H4 (cell line): ENCODE measurements around the gene TXNRD1. TPM values are rescaled to one million over a fixed set of nuclear protein-coding genes. Genes with fewer than 3 reads are reported as not detected.
A peak's percentile ranks its signal among the peaks of the same experiment; 100 is the strongest.
"Not testable (repeated sequence)": the region's sequence is repeated elsewhere in the genome, so short reads cannot be mapped to it uniquely, and the experiment has no call there.

Experiments used
- DNase-seq: peaks from one replicate; pipeline ENCODE4 v3.0.0-alpha.2; 2015; ENCODE audit warnings: low spot score
- total RNA-seq: library from RNA; depleted of rRNA; stranded (reverse); fragments of >200 nt; shearing (Covaris generic); gene quantifications from 2 replicates; pipeline ENCODE4 v1.2.3, GENCODE V29; 2014; rRNA removed

TXNRD1 gene
- total RNA-seq, 1 experiment from 2014 or later = 701 TPM

DNA sequence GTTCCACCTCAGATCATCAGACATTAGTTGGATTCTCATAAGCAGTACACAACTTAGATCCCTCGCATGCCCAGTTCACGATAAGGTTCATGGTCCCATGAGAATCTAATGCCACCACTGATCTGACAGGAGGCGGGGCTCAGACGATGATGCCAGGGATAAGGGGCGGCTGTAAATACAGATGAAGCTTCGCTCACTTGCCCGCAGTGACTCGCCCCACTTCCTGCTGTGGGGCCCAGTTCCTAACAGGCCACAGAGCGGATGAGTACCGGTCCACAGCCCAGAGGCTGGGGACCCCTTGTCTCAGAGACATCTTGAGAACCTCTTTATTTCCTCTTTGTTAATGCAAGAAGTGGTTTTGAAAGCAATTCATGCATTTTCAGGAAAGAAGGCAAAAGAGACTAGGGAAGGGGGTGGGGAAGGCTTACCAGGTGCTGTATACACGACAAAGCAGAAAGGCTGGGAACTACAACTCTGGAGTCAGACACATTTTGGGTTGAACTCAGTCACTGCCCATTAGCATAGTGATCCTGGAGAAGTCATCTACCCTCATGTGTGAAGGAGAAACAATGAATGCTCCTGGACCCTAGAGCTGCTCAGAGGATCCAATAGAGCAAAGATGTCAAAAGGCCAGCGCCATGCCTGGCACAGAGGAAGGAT lies 156.6 kb downstream of the TXNRD1 start:
- DNase-seq = no peak

GRCh38 chr12:104372721-104373335 lies 157.2 kb downstream of the TXNRD1 start:
- no peak for DNase-seq

- DNase-seq = no peak
Measured at GRCh38 chr12:104374071-104374470, 158.5 kb downstream of the TXNRD1 start.

DNA sequence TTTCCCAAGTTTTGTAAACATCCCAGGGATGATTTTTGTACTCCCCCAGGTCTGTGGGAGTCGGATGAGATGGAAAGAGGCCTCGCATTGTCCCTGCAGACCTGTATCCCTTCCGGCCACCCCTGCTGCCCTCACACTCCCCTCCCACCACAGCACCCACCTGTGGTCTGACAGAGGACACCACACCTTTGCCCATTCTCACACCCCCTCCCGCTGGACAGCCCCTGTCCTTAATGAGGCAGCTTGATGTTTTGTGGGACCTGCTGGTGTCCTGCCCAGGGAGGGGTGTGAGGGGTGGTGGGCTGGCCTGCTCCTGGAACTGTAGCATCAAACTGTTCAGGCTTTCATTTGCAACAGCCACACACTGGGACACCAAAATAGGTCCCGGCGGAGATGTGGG lies 159.2 kb downstream of the TXNRD1 start:
- DNase-seq = no peak

- DNase-seq = no peak
Measured at GRCh38 chr12:104375775-104376174, 160.2 kb downstream of the TXNRD1 start.

DNA sequence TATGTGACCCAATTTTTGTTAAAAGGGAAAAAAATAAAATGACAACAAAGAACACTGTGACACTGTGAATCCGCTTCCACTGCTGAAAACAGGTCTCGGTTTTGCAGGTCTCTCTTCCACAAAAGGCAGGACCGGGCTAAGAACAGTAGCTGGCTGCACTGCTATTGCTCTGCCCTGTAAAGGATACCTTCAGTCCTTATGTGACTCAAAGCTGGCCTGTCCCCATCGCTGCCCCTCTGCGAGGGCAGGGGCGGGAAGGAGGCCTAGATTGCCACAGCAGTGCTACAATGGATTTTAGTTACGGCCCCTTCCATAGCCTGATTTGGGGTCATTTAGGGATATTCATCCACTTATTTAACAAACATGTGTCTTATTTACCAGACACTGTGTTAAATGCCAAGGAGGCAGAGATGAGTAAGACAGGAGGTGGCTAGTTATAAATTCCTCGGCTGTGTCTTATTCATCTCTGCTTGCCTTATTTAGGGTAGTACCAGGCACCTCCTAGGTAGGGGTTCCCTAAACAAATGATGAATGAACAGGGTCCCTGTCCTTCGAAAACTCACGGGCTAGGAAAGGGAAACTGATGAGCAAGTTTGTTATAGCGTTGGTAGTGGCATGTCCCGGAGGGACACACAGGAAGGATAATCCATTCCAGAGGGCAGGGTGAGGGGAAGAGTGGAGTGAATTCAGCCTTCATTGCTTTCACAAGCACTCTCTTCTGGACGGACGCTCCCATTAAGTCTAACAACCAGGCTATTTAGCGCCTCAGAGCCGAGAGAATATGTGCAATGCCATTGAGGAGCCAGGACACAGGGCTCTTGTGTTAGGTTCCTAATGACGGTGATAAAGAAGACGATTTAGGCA lies 161.3 kb downstream of the TXNRD1 start:
- DNase-seq = no peak

GRCh38 chr12:104377514-104377812 lies 161.9 kb downstream of the TXNRD1 start:
- no peak for DNase-seq

DNA sequence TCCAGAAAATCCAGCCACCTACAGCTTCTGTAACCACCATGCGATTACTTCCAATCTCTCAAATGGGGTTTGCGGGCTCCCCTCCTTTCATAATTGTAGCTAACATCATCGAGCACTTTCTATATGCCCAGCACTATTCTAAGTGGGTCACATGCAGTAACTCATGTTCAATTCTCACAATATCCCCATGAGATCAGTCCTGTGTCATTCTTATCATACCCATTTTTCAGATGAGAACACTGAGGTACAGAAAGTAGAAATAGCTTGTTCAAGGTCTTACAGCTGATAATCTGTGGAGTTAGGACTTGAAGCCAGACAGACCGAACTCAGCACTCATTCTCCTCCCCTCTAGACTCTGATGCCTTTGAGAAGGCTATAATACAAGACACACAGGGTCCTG lies 162.8 kb downstream of the TXNRD1 start:
- DNase-seq = no peak

DNA sequence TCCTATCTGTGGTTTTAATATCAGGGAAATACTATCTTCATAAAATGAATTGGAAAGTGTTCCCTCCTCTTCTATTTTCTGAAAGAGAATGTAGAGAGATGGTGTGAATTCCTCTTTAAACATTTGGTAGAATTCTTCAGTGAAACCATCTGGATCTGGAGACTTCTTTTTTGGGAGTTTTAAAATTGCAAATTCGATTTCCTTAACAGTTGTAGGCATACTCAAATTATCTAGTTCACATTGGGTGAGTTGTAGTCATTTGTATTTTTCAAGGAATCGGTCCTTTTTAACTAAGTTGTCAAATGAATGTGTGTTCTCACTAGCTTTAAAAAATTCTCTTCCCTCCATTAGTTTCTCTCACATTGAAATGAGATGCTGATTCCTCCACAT lies 165.8 kb downstream of the TXNRD1 start:
- DNase-seq = no peak

DNA sequence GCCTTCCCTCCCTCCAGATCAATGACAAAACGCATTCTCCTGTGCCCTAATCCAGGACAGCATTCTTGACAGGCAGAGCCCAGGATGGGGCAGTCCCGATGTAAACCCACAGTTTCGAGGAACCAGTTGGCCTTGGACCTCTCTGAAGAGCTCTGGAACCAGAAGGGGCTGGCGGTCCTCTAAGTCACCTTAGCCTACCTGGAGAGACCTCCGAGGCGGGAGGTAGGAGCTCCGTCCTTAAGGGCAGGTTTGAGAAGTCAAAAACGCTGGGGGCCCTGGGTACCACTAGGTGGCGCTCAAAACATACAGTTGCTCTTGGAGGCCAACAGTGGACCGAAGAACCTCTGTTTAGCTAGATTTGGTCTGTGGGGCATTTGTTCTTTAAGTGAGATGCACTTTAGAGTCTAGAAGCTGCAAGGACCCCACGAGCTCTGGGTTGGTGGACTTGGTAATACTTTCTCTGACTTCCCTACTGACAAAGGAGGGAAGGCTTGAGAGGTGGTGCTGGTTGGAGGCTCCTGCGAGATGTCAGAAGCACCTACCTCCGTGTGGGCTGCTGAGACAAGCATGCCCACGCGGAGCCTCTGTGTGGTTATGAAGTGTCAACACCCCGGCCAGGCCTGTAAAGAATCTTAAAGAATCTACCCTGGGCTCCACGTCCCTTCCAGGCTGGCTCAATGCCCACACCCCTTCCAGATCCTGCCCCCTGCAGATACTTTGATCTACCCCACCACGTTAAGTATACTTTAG lies 166.3 kb downstream of the TXNRD1 start:
- DNase-seq = peak; percentile 60

- no peak for DNase-seq
Measured at GRCh38 chr12:104384141-104384880, 168.7 kb downstream of the TXNRD1 start.

DNA sequence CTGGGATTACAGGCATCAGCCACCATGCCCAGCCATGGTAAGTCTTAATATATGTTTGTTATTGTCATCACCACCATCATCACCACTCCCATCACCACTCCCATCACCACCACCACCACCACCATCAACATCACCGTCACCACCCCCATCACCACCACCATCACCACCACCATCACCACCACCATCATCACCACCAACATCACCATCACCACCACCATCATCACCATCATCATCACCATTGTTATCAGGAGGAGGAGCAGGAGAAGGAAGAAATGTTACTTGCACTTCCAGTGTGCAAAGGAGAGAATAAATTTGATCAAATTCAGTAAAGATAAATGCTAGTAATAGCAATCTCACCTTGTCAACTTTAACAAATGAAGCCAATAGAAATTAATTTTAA lies 169.9 kb downstream of the TXNRD1 start:
- no peak for DNase-seq

DNA sequence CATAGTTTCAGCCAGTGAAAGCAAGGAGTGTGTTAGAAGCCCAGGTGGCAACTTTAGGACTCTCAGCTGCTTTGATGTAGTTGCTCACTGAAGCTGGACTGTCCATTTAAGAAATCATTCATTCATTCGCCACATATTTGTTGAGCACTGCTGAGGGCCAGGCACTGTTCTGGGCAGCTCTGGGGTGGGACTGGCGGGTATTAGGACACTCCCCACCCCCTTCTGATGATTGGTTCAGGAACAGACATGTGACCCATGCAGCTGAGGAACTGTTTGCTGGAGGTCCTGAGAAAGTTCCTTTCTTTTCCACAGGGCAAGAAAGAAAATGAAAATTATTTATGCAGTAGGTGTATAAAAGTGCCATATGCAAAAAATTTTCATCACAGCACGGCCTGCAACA lies 170.9 kb downstream of the TXNRD1 start:
- DNase-seq = no peak

DNA sequence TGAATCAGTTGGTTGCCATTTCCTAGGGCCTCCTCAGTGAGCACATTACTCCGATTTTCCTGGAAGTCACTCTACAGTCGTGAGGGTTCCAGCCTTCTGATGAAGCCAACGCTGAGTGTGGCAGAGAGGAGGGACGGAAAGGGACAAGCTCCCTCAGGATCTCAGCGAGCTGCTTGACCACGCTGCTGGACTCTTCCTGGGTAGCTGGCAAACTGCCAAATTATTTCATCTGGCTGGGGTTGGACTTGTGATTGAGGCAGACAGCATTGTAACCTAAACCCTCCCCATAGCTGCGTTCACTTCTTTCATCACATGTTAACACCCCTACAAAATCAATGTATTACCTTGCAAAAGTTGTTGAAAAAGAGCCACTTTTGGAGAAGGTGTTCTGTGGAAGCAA lies 171.6 kb downstream of the TXNRD1 start:
- DNase-seq = no peak

DNA sequence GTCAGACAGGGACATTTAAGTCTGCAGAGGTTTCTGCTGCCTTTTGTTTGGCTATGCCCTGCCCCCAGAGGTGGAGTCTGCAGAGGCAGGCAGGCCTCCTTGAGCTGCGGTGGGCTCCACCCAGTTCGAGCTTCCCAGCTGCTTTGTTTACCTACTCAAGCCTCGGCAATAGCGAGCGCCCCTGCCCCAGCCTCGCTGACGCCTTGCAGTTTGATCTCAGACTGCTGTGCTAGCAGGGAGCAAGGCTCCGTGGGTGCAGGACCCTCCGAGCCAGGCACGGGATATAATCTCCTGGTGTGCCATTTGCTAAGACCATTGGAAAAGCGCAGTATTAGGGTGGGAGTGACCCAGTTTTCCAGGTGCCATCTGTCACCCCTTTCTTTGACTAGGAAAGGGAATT lies 178.5 kb downstream of the TXNRD1 start:
- not testable (repeated sequence) for DNase-seq

Other genes with a start within 250 kb of the TXNRD1 start
- 34.2 and 39.0 TPM in 2 replicates for gene TDG, start 249.9 kb upstream of the TXNRD1 start, total RNA-seq
- 25.3 and 39.7 TPM in 2 replicates for gene GLT8D2, start 165.6 kb upstream of the TXNRD1 start, total RNA-seq
- 6.7 and 7.1 TPM in 2 replicates for gene HCFC2, start 151.2 kb upstream of the TXNRD1 start, total RNA-seq
- 25.8 and 27.2 TPM in 2 replicates for gene NFYB, start 77.6 kb upstream of the TXNRD1 start, total RNA-seq
- gene EID3, start 88.0 kb downstream of the TXNRD1 start, total RNA-seq = 0.66 and 1.2 TPM in 2 replicates
- 2.5 and 3.4 TPM in 2 replicates for gene CHST11, start 241.2 kb downstream of the TXNRD1 start, total RNA-seq